GM18951 (cell line): Measurements from ENCODE around the gene USP12.

Experiments
- POLR2A ChIP-seq: IDR thresholded peaks from 4 replicates; pipeline ENCODE4 v1.6.1; 2011; ENCODE audit warnings: mild to moderate bottlenecking; ENCODE audit not compliant: insufficient read length, insufficient read depth; ENCODE audit errors: extremely low read depth
- in situ Hi-C: fragments of 300-500 bp; cut with MboI; formaldehyde crosslinking; loops from one replicate; pipeline ENCODE4 v1.12.0; 2022; ENCODE audit warnings: low sequenced_read_pairs, mixed read lengths, inconsistent platforms; ENCODE audit not compliant: unreplicated experiment

USP12 gene

DNA sequence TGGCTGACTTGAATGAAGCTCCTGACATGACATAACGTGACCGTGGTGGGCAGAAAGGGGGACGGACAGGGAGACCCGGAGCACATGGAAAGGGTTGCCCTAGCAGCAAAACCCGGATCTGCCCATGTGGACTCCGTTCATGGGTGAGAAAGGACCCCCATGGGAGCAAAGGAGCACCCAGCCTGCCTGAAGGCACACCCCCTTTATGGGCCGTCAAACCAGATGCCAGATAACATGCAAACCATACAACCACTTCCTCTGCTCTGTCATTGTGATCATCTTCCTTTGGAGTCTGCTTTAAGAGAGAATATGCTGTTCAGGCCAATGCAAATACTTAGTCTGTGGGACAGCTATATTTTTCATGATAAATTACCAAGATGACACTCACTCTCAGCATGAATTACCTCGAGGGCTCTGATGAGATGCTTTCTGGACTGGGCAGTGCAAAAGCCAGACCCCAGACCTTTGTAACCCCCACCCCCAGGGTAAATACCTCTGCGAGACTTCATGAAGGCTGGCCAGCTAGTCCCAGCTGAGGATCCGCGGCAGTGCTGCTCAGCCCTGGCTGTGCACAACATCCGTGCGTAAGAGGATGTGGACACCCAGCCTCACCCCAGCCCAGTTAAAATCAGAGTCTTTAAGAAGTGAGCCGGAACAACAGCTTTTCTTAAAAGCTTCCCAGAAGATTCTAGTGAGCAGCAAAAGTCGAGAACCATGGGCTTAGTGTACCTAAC lies 126.6 kb downstream of the USP12 start:
- in situ Hi-C loops, result no loop called here
- TF ChIP-seq POLR2A, result no peak

DNA sequence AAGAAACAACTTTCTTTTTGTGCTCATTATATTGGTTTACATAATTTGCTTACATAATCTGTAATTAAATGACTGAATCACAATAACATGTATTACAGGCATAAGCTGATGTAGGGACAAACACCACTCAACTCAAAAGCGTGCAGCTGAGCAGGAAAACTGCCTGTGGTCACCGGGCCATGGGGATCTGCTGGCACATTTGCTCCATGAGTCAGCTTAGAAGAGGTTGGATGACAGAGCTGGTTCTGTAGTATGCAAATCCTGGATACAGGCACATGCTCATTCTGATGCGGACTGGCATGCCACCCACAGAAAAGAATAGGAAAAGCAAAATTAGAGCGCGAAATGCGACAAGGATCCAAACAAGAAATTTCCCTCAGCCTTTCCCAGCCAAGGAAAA lies 128.6 kb downstream of the USP12 start:
- in situ Hi-C loops, result no loop called here
- TF ChIP-seq POLR2A, result no peak

DNA sequence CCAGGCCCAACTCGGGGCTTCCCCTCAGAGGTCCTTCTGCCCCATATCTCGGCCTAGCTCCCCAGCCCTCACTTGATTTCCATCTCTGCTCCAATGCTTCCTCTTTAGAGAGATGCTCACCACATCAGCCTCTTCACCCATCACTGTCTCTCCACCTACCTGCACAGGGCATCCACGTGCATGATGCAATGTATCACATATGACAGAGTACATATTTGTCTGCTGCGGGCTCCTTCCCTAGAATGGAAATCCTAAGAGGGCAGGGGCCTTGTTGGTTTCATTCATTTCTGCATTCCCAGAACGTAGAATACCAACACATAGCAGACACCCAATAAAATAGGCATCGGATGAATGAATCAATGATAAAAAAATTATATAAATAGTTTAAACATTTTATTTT lies 130.3 kb downstream of the USP12 start:
- in situ Hi-C loops, result no loop called here
- no peak for TF ChIP-seq POLR2A

- TF ChIP-seq POLR2A, result no peak
- in situ Hi-C loops, result no loop called here
These were observed 130.8 kb downstream of the USP12 start for GRCh38 chr13:27040826-27041108.

- no peak for TF ChIP-seq POLR2A
- in situ Hi-C loops, result no loop called here
These were observed 132.4 kb downstream of the USP12 start for GRCh38 chr13:27039171-27039701.

- no peak for TF ChIP-seq POLR2A
- in situ Hi-C loops, result no loop called here
These were observed 133.3 kb downstream of the USP12 start for GRCh38 chr13:27038323-27038722.

DNA sequence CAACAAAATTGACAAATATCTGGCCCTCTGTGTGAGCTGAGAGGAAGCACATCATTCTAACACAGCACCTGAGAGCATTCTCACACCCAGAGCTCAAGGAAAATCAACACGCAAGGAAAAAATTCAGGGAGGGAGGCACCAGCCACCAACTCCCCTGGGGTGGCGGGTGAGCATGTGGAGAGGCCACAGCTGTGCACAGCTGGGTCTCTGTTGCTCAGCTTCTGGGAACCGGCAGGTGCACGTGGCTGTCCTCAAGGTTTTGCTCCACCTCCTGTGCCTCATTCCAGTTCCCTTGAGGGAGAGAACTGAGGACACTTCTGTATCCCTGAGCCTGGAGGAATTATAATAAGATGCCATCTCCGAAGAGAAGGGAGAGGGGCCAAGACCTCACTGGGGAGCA lies 134.0 kb downstream of the USP12 start:
- in situ Hi-C loops, result no loop called here
- TF ChIP-seq POLR2A, result no peak

DNA sequence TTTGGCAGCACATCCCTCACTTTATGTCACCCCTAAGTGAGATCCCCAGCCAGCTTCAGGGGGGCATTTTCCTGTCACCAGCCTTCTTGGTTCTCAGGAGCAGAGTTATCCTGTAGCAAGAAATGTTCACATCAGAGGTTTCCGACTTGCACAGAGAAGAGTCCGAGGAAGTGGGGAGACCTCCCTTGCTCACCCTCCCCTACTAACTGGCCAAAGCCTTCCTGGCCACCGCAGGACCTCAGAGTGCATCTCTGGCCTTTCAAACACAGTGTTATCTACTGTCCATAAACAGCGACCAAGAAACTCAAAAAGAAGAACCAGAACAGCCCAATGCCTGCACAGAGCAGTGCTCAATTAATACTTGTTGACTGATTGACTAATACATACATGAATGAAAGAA lies 134.4 kb downstream of the USP12 start:
- TF ChIP-seq POLR2A, result no peak
- in situ Hi-C loops, result no loop called here

DNA sequence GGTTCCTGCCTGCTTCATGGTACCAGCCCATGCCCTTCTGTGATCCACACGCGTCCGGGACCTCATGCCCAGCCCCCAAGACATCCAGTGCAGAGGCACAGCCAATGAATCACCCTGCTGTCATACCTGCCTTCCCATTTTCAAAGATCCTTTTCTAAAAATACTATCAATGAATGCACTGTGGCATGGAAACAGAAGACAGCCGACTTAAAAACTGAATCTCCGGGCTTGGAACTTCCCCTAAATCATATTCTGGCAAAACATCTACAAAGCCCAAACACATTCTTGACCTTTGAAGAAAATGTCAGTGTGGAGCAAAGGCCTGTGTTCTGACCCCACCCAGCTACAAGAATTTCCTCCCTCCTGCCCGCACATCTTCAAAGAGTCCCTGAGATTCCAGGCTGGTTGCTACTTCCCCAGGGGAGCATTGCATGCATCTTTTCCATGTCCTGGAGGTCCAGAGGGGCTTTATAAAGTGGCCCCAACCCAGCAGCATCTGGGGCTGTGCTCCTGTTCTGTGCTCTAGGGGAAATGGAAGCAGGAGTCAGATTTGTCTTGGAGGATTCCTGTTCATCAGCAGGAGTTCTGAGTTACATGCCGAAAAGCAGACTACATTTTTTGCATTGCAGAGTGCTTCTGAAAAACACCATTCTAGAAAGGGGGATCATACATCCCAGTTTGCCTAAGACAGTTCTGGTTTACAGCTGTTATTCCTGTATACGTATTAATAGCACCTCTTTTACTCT lies 135.2 kb downstream of the USP12 start:
- in situ Hi-C loops, result no loop called here
- TF ChIP-seq POLR2A, result no peak

DNA sequence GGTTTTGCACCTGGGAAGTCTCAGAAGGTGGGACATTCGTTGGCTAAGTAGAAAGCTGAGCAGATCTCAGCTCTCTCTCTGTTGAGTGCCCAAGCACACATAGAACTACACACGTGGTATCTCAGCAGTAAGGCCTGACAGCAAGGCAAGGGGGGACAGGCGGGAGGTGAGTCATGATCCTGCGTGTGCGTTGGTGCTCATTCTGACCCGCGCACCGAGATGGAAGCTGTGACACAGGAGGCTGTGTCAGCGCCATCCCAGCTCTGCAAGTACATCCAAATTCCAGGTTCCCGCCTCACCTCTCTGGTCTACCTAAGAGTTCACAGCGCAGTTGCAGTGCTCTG lies 135.7 kb downstream of the USP12 start:
- in situ Hi-C loops, result no loop called here
- no peak for TF ChIP-seq POLR2A

DNA sequence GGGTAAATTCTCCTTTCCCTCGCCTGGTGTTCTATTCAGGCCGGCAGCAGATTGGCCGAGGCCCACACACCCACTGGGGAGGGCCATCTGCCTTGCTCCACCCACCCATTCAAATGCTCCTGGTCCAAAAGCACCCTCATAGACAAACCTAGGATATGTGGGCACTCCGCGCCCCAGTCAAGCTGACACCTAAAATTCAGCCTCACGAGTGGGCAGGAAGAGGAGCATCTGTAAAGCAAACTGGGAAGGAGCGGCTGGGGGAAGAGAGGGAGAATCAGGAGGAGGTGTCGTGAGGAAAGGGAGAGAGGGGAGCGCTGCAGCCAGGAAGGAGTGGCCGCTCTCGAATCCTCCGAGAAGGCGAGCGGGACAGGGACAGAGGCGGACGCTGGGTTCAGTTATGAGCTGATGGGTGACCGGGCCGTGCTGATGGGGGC lies 136.9 kb downstream of the USP12 start:
- in situ Hi-C loops, result no loop called here
- no peak for TF ChIP-seq POLR2A

DNA sequence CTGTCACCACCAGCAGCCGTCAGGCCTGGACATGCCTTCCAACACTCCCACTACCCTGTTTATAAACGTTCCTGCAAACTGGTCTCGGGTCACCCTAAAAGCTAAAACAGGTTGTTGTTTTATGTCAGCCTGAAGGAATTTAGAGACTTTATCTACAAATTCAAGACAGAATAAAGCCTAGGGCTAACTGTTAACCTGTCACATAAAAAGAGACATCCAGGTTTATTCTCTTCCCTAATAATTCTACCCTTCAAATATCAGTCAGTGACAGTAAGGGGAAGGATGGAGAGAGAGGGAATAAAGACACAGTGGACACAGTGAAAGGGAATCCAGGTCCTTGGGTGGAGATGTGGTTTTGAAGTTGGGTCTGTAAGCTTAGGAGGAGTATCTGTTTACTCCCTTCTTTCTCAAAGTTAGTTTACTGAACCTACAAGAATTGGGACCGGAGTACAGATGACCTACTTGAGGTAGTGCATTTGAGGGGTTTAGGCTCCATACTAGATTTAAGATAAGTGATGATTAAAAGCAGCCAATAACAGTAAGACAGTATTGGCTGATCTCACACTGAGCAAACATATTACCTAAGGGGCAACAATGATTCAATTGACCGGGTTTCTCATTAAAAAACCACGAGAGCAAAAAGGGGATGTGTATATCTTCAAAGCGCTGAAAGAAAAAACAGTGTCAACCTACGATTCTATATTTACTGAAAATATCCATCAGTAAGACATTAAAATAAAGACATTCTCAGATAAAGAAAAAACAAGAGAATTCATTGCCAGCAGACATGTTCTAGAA lies 142.7 kb downstream of the USP12 start:
- no peak for TF ChIP-seq POLR2A
- in situ Hi-C loops, result no loop called here

DNA sequence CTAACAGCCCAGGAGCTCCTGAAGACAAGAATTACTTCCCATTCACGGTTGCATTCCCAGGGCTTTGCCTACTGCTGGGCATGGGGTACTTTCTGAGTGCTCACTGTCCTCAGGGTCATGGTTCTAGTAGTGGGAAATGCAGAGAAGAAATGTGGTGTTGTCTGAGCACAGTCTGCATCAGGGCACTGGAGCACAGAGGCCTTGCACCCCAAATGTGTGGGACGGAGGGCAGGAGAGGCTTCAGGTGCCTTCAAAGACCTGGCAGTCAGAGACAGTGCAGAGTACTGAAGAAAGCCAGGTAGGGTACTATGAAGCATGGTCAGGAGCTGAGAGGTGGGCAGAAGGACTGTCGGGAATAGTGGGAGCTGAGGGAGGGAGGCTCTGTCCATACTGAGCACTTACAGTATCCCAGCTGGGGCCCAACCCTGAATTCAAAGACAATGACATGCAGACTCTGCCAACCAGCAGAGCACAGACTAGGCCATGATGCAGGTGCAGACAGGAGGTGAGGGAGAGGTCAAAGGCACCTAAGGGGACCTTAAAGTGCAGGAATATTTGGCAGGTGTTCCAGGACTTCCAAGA lies 144.4 kb downstream of the USP12 start:
- no peak for TF ChIP-seq POLR2A
- in situ Hi-C loops, result no loop called here
